ENCODE data around the gene KDSR. TPM values are rescaled to one million over a fixed set of nuclear protein-coding genes. Genes with fewer than 3 reads are reported as not detected.

Gene KDSR
- total and polyA plus RNA-seq, 4 donors, result 11.3 to 37.2 (median 31.4) TPM

DNA sequence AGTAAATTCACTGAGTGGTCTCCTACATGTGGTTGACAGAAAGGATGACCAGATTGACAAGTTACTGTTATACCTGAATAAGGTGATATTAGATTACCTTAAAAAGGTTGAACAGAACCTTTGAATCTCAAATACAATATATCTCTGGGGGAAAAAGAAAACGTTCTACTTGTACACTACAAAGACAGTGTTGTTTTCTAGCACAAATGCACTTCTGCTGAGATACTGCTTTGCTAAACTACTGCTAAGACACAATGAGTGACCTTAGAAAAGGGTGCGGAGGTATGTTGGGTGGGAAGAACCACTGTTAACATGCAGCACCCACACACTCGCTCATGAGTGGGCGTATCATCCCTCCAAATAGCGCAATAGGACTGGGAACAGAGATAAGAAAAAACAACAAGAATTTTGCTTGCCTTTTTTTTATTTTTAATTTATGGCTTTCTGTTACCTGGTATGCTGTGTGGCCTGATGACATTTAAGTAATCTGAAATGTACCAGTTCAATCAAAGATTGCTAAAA lies 53.5 kb downstream of the KDSR start (continued):
- TF ChIP-seq, protein P1, sequence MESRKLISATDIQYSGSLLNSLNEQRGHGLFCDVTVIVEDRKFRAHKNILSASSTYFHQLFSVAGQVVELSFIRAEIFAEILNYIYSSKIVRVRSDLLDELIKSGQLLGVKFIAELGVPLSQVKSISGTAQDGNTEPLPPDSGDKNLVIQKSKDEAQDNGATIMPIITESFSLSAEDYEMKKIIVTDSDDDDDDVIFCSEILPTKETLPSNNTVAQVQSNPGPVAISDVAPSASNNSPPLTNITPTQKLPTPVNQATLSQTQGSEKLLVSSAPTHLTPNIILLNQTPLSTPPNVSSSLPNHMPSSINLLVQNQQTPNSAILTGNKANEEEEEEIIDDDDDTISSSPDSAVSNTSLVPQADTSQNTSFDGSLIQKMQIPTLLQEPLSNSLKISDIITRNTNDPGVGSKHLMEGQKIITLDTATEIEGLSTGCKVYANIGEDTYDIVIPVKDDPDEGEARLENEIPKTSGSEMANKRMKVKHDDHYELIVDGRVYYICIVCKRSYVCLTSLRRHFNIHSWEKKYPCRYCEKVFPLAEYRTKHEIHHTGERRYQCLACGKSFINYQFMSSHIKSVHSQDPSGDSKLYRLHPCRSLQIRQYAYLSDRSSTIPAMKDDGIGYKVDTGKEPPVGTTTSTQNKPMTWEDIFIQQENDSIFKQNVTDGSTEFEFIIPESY (IDR thresholded peaks at IDR 0.05), result no peak
- TF ChIP-seq NR2F2 (IDR thresholded peaks at IDR 0.05), result no peak
- TF ChIP-seq, protein P2, sequence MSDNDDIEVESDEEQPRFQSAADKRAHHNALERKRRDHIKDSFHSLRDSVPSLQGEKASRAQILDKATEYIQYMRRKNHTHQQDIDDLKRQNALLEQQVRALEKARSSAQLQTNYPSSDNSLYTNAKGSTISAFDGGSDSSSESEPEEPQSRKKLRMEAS (IDR thresholded peaks at IDR 0.05), result no peak
- no peak for TF ChIP-seq YY1 (IDR thresholded peaks at IDR 0.05)

DNA sequence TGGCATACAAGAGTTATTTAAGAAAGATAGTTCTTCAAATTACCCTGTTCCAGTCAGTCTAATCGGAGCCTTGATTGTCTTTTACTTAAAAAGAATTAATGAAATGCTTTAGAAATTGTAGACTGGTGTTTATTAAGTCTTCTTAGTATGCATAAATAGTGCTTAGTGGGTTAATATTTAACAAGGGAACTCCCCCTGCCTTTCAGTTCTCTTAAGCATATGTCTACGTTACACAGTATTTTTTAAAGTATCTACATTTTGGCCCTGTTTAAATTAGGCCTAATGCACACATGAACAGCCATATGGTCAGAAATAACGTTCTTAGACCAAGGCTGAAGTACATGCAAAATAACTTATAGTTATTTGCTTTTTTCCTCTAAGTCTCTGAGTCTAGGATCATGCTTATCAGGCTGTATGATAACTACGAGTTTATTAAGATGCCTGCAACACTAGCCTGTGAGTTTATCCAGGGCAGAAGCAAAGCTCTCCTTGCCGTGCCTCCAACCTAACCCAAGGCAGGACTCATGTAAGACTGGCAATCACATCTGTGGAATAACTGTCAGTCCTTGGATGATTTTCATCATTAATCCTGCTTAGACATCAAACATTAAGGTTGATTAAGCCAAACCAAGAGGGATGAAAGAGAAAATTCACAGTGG lies 54.1 kb downstream of the KDSR start:
- Histone ChIP-seq H3K36me3 (ENCODE audit: control insufficient read depth in 4 of 4, insufficient read depth in 3 of 4, low read depth in 1 of 4, low read length in 3 of 4) (no peaks in the 10 kb centered on the region), H3K4me1 (ENCODE audit: control insufficient read depth in 4 of 4, insufficient read depth in 4 of 4, low read length in 3 of 4) (no peaks in the 10 kb centered on the region), H3K9ac (ENCODE audit: low read depth in 1 of 2, low read length in 2 of 2) (peak overlapping the region in 1 of 2 donors; percentile 24), H3K4me3 (ENCODE audit: low read depth in 1 of 3, low read length in 3 of 3) (no peak overlapping the region), H3K27ac (ENCODE audit: low read depth in 1 of 2, low read length in 2 of 2) (no peak overlapping the region), H3K9me3 (ENCODE audit: control insufficient read depth in 4 of 4, low read length in 3 of 4) (no peaks in the 10 kb centered on the region), H3K27me3 (ENCODE audit: control insufficient read depth in 4 of 4, insufficient read depth in 4 of 4, low read length in 3 of 4) (no peaks in the 10 kb centered on the region)
- DNase-seq (ENCODE audit: low spot score), result no peak
- TF ChIP-seq GABPA (IDR thresholded peaks at IDR 0.05 in 1 of 2, conservative IDR thresholded peaks at IDR 0.05 in 1 of 2) (no peak), HNF4G (IDR thresholded peaks at IDR 0.05) (no peak)
- WGBS, result 77% methylated on average over 5 of the region's 5 CpGs

DNA sequence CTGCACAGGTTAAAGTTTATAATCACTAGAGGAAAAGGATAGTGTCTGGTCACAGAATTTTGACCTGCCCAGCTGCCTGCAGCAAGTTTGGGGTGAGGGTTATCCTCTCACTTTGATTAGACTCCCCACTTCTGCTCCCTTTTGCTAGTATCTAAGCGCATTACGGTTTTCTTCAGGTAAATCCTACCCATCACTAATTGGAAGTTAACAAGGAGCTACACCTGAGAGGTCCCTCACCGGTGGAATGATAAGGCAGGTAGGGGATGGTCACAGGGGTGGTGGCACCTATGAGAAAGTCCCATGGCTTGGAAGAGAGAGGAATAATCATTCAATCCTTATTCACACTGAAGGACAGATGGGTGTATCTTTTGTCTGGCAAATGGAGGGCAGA lies 55.0 kb downstream of the KDSR start:
- no peak overlapping the region for H3K4me3 ChIP-seq (ENCODE audit: low read depth in 1 of 3, low read length in 3 of 3)
- H3K27ac ChIP-seq (ENCODE audit: low read depth in 1 of 2, low read length in 2 of 2), result no peak overlapping the region
- WGBS, result 97% methylated on average over 3 of the region's 3 CpGs
- no peaks in the 10 kb centered on the region for H3K36me3 ChIP-seq (ENCODE audit: control insufficient read depth in 4 of 4, insufficient read depth in 3 of 4, low read depth in 1 of 4, low read length in 3 of 4)
- H3K4me1 ChIP-seq (ENCODE audit: control insufficient read depth in 4 of 4, insufficient read depth in 4 of 4, low read length in 3 of 4), result no peaks in the 10 kb centered on the region
- no peak overlapping the region for H3K9ac ChIP-seq (ENCODE audit: low read depth in 1 of 2, low read length in 2 of 2)
- H3K27me3 ChIP-seq (ENCODE audit: control insufficient read depth in 4 of 4, insufficient read depth in 4 of 4, low read length in 3 of 4), result no peaks in the 10 kb centered on the region
- H3K9me3 ChIP-seq (ENCODE audit: control insufficient read depth in 4 of 4, low read length in 3 of 4), result no peaks in the 10 kb centered on the region
- TF ChIP-seq GABPA (IDR thresholded peaks at IDR 0.05 in 1 of 2, conservative IDR thresholded peaks at IDR 0.05 in 1 of 2), result no peak
- no peak for TF ChIP-seq NR2F2 (IDR thresholded peaks at IDR 0.05)
- TF ChIP-seq, protein P3, sequence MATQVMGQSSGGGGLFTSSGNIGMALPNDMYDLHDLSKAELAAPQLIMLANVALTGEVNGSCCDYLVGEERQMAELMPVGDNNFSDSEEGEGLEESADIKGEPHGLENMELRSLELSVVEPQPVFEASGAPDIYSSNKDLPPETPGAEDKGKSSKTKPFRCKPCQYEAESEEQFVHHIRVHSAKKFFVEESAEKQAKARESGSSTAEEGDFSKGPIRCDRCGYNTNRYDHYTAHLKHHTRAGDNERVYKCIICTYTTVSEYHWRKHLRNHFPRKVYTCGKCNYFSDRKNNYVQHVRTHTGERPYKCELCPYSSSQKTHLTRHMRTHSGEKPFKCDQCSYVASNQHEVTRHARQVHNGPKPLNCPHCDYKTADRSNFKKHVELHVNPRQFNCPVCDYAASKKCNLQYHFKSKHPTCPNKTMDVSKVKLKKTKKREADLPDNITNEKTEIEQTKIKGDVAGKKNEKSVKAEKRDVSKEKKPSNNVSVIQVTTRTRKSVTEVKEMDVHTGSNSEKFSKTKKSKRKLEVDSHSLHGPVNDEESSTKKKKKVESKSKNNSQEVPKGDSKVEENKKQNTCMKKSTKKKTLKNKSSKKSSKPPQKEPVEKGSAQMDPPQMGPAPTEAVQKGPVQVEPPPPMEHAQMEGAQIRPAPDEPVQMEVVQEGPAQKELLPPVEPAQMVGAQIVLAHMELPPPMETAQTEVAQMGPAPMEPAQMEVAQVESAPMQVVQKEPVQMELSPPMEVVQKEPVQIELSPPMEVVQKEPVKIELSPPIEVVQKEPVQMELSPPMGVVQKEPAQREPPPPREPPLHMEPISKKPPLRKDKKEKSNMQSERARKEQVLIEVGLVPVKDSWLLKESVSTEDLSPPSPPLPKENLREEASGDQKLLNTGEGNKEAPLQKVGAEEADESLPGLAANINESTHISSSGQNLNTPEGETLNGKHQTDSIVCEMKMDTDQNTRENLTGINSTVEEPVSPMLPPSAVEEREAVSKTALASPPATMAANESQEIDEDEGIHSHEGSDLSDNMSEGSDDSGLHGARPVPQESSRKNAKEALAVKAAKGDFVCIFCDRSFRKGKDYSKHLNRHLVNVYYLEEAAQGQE (IDR thresholded peaks at IDR 0.05), result no peak
- no peak for DNase-seq (ENCODE audit: low spot score)

All from liver (tissue), 9 donors.